Transverse colon (tissue), 3 donors: Measurements from ENCODE around the gene CEBPZ.

Experiments
- CTCF ChIP-seq, 5 experiments: fragments of 200-600 bp in 3 of 5; fragments of 450-650 bp in 2 of 5; sonication (generic) in 3 of 5; IDR thresholded peaks; 1 replicate in 2 of 5; 2 replicates in 3 of 5; pipeline ENCODE4 v1.5.1; 2016 to 2017; ENCODE audit warnings: antibody characterized with exemption in 5 of 5, inconsistent platforms in 3 of 5, mild to moderate bottlenecking in 2 of 5, moderate library complexity in 1 of 5
- POLR2A ChIP-seq: fragments of 450-650 bp; IDR thresholded peaks from one replicate; pipeline ENCODE4 v1.6.1; 2016; ENCODE audit warnings: antibody characterized with exemption, mild to moderate bottlenecking, moderate library complexity

GRCh38 chr2:37201766-37202165 is 29.6 kb downstream of the CEBPZ start:
- TF ChIP-seq CTCF (IDR thresholded peaks at IDR 0.05) = no peak
- TF ChIP-seq POLR2A = no peak
